ENCODE data around the gene KIF22.

- TF ChIP-seq FOXM1 (IDR thresholded peaks at IDR 0.05; ENCODE audit: borderline replicate concordance): no peak
- TF ChIP-seq FOXA1 (IDR thresholded peaks at IDR 0.05): no peak
- no peak for TF ChIP-seq CTBP1 (IDR thresholded peaks at IDR 0.05; ENCODE audit: borderline replicate concordance)
- TF ChIP-seq BHLHE40 (IDR thresholded peaks at IDR 0.05; ENCODE audit: borderline replicate concordance): no peak
- no peak for TF ChIP-seq LEF1 (IDR thresholded peaks at IDR 0.05; ENCODE audit: borderline replicate concordance)
- TF ChIP-seq SUZ12 (IDR thresholded peaks at IDR 0.05): no peak
- no peak for TF ChIP-seq TARDBP (IDR thresholded peaks at IDR 0.05)
These were observed 12.8 kb upstream of the KIF22 start, which contains the start of gene ZG16 for GRCh38 chr16:29777576-29778350.
